NCI-H748 treated with DMSO at 0.1 percent for 48 hours (cell line): ENCODE data around the gene OR4D2.

Experiments used
- DNase-seq: peaks from one replicate; lab custom pipeline; 2025; lab: John Stamatoyannopoulos, UW

OR4D2 gene

GRCh38 chr17:58210922-58211321, 44.1 kb downstream of the OR4D2 start:
- no peak for DNase-seq

DNA sequence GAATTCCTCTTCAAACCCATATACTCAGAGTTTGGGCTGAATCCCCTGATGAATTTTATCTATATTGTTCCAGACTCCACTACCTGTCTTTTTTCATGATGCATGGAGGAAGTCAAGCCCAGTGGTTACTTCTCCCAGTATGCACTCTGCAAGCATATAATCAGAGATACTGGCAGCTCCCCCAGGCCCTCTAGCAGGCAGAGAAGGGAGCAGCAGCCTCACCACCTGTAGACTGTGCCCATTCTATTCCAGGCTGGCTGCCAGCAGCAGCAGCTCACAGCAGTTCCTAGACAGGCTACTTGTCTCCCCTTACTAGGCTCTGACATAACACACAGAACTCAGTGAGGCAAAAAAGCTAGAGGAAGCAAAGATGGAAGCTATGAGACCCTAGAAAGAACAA, 48.9 kb downstream of the OR4D2 start:
- no peak for DNase-seq

DNA sequence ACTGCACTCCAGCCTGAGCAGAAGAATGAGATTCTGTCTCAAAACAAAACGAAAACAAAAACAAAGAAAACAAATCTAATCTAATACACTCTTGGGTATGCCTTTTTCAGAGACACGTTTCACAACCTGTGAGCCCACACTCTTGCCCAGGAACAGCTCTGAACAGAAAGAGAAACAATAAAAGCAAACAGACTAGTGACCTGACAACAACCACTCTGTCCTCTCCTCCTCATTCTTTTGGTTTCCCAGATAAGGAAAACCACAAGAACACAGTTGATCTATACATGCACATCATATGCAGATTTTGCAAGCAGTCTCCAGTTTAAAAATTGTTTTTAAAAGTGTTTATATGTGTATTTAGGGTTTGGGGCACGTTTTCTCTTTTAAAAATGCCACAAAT, 51.0 kb downstream of the OR4D2 start:
- DNase-seq = no peak

GRCh38 chr17:58219007-58219788, 52.4 kb downstream of the OR4D2 start, which contains the start of gene MKS1:
Gene MKS1 (minus strand): TSS chr17:58219255. CDS start chr17:58219230, 25 bp downstream.
- DNase-seq = peak; percentile 78

DNA sequence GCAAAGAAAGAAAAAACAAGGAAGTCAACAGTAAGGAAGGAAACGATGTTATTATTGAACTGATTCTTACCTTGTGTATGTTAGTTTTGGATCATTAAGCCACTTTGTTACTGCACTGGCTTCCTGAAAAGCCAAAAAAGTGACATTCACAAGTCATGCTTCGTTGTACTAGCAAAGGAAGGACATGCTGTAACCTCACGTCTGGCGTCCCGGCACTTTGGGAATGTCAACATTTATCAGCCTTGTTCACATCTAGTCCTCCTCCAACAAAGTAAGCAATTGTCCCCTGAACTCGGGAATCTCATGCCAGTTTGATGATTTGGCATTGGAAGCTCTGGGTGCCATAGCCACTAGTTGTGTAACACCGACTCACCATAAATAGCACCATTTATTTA, 53.0 kb downstream of the OR4D2 start:
- no peak for DNase-seq
